ENCODE measurements around the gene HES3. TPM values are rescaled to one million over a fixed set of nuclear protein-coding genes. Genes with fewer than 3 reads are reported as not detected.

HES3 gene
- polyA plus RNA-seq, 1 of the 3 experiments (the other 2 are of a cell fraction): not detected

- H3K9ac ChIP-seq: no peak overlapping the region
- no peak for DNase-seq
- CTCF ChIA-PET: interaction anchor here (1.1 to 1.2 kb wide), 2 partner anchors 71 to 132 kb away, joined by 3 to 4 read pairs; no protein-coding TSS in a partner anchor
- no peak overlapping the region for H2AFZ ChIP-seq (ENCODE audit: low read depth)
- H3K9me3 ChIP-seq: no peaks in the 10 kb centered on the region
- H3F3A ChIP-seq (replicated peaks; ENCODE audit: insufficient read depth): no peaks in the 10 kb centered on the region
- H3K9me2 ChIP-seq: no peaks in the 10 kb centered on the region
- H3K4me3 ChIP-seq (ENCODE audit: low read depth in 2 of 2, low read length in 1 of 2): no peak overlapping the region
- POLR2A ChIA-PET: interaction anchor here (0.5 kb wide), 1 partner anchor 114 kb away, joined by 3 read pairs; no protein-coding TSS in a partner anchor
- peaks cover 10% of the 10 kb centered on the region; the same call in 1 of the 2 replicates for H4K20me1 ChIP-seq (ENCODE audit: insufficient read depth)
- 76% methylated on average over 12 of the region's 19 CpGs for WGBS (ENCODE audit: low lambda C conversion rate)
- no peak overlapping the region; a peak in 1 of 4 replicates for H3K27ac ChIP-seq (ENCODE audit: low read depth in 2 of 2, low read length in 1 of 2)
- H3K4me1 ChIP-seq (ENCODE audit: control insufficient read depth in 1 of 2, insufficient read depth in 2 of 2, low read depth in 1 of 2, low read length in 1 of 2): peaks cover 7 to 50% of the 10 kb centered on the region in 2 experiments; a peak in 2 of 4 replicates
- H3K36me3 ChIP-seq (replicated peaks in 1 of 2; ENCODE audit: control insufficient read depth in 1 of 2, insufficient read depth in 2 of 2, low read length in 1 of 2): no peaks in the 10 kb centered on the region
- no peaks in the 10 kb centered on the region for H3K27me3 ChIP-seq (ENCODE audit: insufficient read depth)
- no peaks in the 10 kb centered on the region for H3K79me2 ChIP-seq (ENCODE audit: insufficient read depth)
- H3K4me2 ChIP-seq: no peak overlapping the region
- no peak for TF ChIP-seq MXI1 (IDR thresholded peaks at IDR 0.05; ENCODE audit: low read depth, low read length)
- no peak for TF ChIP-seq ZBTB33 (IDR thresholded peaks at IDR 0.05; ENCODE audit: borderline replicate concordance, low read depth)
- no peak for TF ChIP-seq EZH2phosphoT487 (IDR thresholded peaks at IDR 0.05; ENCODE audit: borderline replicate concordance, low read depth)
- TF ChIP-seq GABPA (IDR thresholded peaks at IDR 0.05; ENCODE audit: low read depth): no peak
- TF ChIP-seq FOSL2 (IDR thresholded peaks at IDR 0.05; ENCODE audit: borderline replicate concordance, low read depth): peak; percentile 75
- TF ChIP-seq TAF1 (IDR thresholded peaks at IDR 0.05; ENCODE audit: borderline replicate concordance, low read depth, low read length): no peak
- TF ChIP-seq CHD2 (IDR thresholded peaks at IDR 0.05; ENCODE audit: low read length, partially characterized antibody): no peak
- no peak for TF ChIP-seq RAD21 (IDR thresholded peaks at IDR 0.05; ENCODE audit: low read length)
- TF ChIP-seq NFIC (IDR thresholded peaks at IDR 0.05; ENCODE audit: borderline replicate concordance): no peak
- no peak for TF ChIP-seq EP300 (IDR thresholded peaks at IDR 0.05; ENCODE audit: borderline replicate concordance in 1 of 2, low read depth in 1 of 2, low read length in 1 of 2)
- TF ChIP-seq MAX (IDR thresholded peaks at IDR 0.05; ENCODE audit: low read depth): 0 out of 2 replicates have a peak, but pooled peaks have one; percentile 14
- TF ChIP-seq JUND (IDR thresholded peaks at IDR 0.05): peak; percentile 64
Measured at GRCh38 chr1:6273380-6273891, 29.5 kb downstream of the HES3 start.

- Histone ChIP-seq H3K36me3 (replicated peaks in 1 of 2; ENCODE audit: control insufficient read depth in 1 of 2, insufficient read depth in 2 of 2, low read length in 1 of 2) (no peaks in the 10 kb centered on the region), H3K79me2 (ENCODE audit: insufficient read depth) (no peaks in the 10 kb centered on the region), H3K9me2 (no peaks in the 10 kb centered on the region), H3K27ac (ENCODE audit: low read depth in 2 of 2, low read length in 1 of 2) (no peak overlapping the region), H3K27me3 (ENCODE audit: insufficient read depth) (no peaks in the 10 kb centered on the region), H4K20me1 (ENCODE audit: insufficient read depth) (peaks cover 10% of the 10 kb centered on the region; the same call in 1 of the 2 replicates), H3K9ac (no peak overlapping the region), H3K4me3 (ENCODE audit: low read depth in 2 of 2, low read length in 1 of 2) (no peak overlapping the region), H3K4me2 (no peak overlapping the region), H3K4me1 (ENCODE audit: control insufficient read depth in 1 of 2, insufficient read depth in 2 of 2, low read depth in 1 of 2, low read length in 1 of 2) (peaks cover 7 to 45% of the 10 kb centered on the region in 2 experiments; a peak in 2 of 4 replicates), H3K9me3 (no peaks in the 10 kb centered on the region), H2AFZ (ENCODE audit: low read depth) (no peak overlapping the region), H3F3A (replicated peaks; ENCODE audit: insufficient read depth) (no peaks in the 10 kb centered on the region)
- ChIA-PET CTCF (interaction anchor here (1.1 to 1.2 kb wide), 2 partner anchors 9 to 70 kb away, joined by 3 to 4 read pairs; no protein-coding TSS in a partner anchor), POLR2A (interaction anchor here (0.5 kb wide), 1 partner anchor 114 kb away, joined by 3 read pairs; no protein-coding TSS in a partner anchor)
- DNase-seq: no peak
- WGBS (ENCODE audit: low lambda C conversion rate): 97% methylated on average over 6 of the region's 11 CpGs
- TF ChIP-seq TEAD4 (IDR thresholded peaks at IDR 0.05; ENCODE audit: borderline replicate concordance, insufficient read depth): no peak
- no peak for TF ChIP-seq YY1 (IDR thresholded peaks at IDR 0.05; ENCODE audit: low read depth)
- no peak for TF ChIP-seq CTCF (IDR thresholded peaks at IDR 0.05)
- no peak for TF ChIP-seq RCOR1 (IDR thresholded peaks at IDR 0.05; ENCODE audit: low read length)
- no peak for TF ChIP-seq FOSL2 (IDR thresholded peaks at IDR 0.05; ENCODE audit: borderline replicate concordance, low read depth)
- no peak for TF ChIP-seq RFX5 (IDR thresholded peaks at IDR 0.05; ENCODE audit: low read length)
- TF ChIP-seq ZBTB33 (IDR thresholded peaks at IDR 0.05; ENCODE audit: borderline replicate concordance, low read depth): no peak
- no peak for TF ChIP-seq MAX (IDR thresholded peaks at IDR 0.05; ENCODE audit: low read depth)
- TF ChIP-seq FOXM1 (IDR thresholded peaks at IDR 0.05; ENCODE audit: low read depth): no peak
- no peak for TF ChIP-seq POLR2AphosphoS5 (IDR thresholded peaks at IDR 0.05; ENCODE audit: low read depth, low read length)
- TF ChIP-seq JUND (IDR thresholded peaks at IDR 0.05): no peak
- no peak for TF ChIP-seq GATA2 (CRISPR knock-in tag; IDR thresholded peaks at IDR 0.05)
- TF ChIP-seq CHD2 (IDR thresholded peaks at IDR 0.05; ENCODE audit: low read length, partially characterized antibody): no peak
- TF ChIP-seq RAD21 (IDR thresholded peaks at IDR 0.05; ENCODE audit: low read length): no peak
Measured at GRCh38 chr1:6274102-6274501, 30.1 kb downstream of the HES3 start.
